CD4-positive, alpha-beta T cell treated with Interleukin-4 for 1 hour (primary cell): Measurements from ENCODE around the gene DCLK3.

Experiments used
- DNase-seq, 2 donors: peaks; one replicate each; pipeline ENCODE4 v3.0.0-alpha.2; 2020 to 2022

DCLK3 gene

GRCh38 chr3:36663666-36664291 is 100.6 kb downstream of the DCLK3 start:
- DNase-seq = no peak

GRCh38 chr3:36662626-36663025 is 101.7 kb downstream of the DCLK3 start:
- no peak for DNase-seq
